Measurements from ENCODE around the gene SLC33A1.
"Not testable (repeated sequence)": the region's sequence is repeated elsewhere in the genome, so short reads cannot be mapped to it uniquely, and the experiment has no call there.

SLC33A1 gene

DNA sequence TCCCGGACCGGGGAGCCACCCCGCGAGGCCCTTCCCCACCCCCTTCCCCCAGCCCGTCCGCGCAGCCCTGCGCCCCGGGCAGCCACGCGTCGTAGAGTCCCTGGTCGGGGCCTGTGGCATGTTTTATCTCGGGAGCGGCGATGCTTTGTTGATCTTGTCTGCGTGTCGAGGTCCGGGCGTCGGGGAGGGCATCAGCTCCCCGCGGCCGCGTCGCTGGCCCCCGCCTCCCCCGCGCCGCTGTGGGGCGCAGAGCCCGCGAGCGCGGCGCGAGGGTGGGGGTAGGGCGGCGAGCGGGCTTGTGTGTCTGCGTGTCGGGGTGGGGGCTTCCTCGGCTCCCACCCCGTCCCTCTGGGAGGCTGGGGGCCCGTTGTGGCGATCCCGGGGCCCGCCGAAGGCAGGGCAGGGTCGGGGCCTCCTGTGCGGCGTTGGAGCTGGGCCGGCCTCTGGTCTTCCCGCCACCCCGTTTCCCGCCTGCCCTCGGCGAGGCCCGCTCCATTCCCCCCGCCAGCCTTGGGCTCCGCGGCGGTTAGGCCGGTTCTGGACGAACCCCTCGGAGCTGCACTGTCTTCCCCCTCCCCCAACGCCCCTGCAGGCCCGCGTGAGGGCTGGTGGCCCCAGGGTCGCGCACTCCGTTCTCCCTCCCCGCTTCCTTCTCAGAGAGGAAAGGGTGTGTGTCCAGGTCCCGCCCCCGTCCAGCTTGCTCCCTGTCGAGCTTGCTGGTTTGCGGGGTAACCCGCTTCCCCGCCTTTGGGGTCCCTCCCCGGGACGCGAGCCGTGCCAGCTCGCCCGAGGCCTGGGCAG is 16.9 kb upstream of the SLC33A1 start:
- DNase-seq (ENCODE audit: low read depth), result no peak
- H3K4me3 ChIP-seq (ENCODE audit: low read length), result peak overlapping the region; percentile 81
- TF ChIP-seq, protein P1, sequence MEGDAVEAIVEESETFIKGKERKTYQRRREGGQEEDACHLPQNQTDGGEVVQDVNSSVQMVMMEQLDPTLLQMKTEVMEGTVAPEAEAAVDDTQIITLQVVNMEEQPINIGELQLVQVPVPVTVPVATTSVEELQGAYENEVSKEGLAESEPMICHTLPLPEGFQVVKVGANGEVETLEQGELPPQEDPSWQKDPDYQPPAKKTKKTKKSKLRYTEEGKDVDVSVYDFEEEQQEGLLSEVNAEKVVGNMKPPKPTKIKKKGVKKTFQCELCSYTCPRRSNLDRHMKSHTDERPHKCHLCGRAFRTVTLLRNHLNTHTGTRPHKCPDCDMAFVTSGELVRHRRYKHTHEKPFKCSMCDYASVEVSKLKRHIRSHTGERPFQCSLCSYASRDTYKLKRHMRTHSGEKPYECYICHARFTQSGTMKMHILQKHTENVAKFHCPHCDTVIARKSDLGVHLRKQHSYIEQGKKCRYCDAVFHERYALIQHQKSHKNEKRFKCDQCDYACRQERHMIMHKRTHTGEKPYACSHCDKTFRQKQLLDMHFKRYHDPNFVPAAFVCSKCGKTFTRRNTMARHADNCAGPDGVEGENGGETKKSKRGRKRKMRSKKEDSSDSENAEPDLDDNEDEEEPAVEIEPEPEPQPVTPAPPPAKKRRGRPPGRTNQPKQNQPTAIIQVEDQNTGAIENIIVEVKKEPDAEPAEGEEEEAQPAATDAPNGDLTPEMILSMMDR (conservative IDR thresholded peaks at IDR 0.05; ENCODE audit: low read depth, low read length), result no peak

GRCh38 chr3:155870133-155870944 is 16.1 kb upstream of the SLC33A1 start, which contains the start of gene GMPS:
TSS of gene GMPS (plus strand) at chr3:155870650. CDS start at chr3:155870871, 221 bp downstream.
- TF ChIP-seq, protein P1 (conservative IDR thresholded peaks at IDR 0.05; ENCODE audit: low read depth, low read length), result peak; percentile 40
- peak; percentile 68 for DNase-seq (ENCODE audit: low read depth)
- peak within 1 kb of the TSS; percentile 81 for H3K4me3 ChIP-seq (ENCODE audit: low read length)

GRCh38 chr3:155869691-155870090 is 15.5 kb upstream of the SLC33A1 start:
- TF ChIP-seq, protein P1 (conservative IDR thresholded peaks at IDR 0.05; ENCODE audit: low read depth, low read length), result no peak
- DNase-seq (ENCODE audit: low read depth), result no peak

GRCh38 chr3:155863072-155863784 is 9.0 kb upstream of the SLC33A1 start:
- H3K4me3 ChIP-seq (ENCODE audit: low read length), result no peak overlapping the region
- no peak for DNase-seq (ENCODE audit: low read depth)
- TF ChIP-seq, protein P1 (conservative IDR thresholded peaks at IDR 0.05; ENCODE audit: low read depth, low read length), result no peak

More at GRCh38 chr3:155869691-155870090, 15.5 kb upstream of the SLC33A1 start:
- peak overlapping the region; percentile 36 for H3K4me3 ChIP-seq (ENCODE audit: low read length)

GRCh38 chr3:155862290-155862982 is 8.2 kb upstream of the SLC33A1 start:
- H3K4me3 ChIP-seq (ENCODE audit: low read length); DNase-seq (ENCODE audit: low read depth): not testable (repeated sequence)

- DNase-seq (ENCODE audit: low read depth), result no peak
- TF ChIP-seq, protein P1 (conservative IDR thresholded peaks at IDR 0.05; ENCODE audit: low read depth, low read length), result no peak
Observed at GRCh38 chr3:155861476-155862183, 7.4 kb upstream of the SLC33A1 start.

GRCh38 chr3:155860424-155860823 is 6.2 kb upstream of the SLC33A1 start:
- not testable (repeated sequence) for DNase-seq (ENCODE audit: low read depth); H3K4me3 ChIP-seq (ENCODE audit: low read length)

More at GRCh38 chr3:155861476-155862183, 7.4 kb upstream of the SLC33A1 start:
- H3K4me3 ChIP-seq (ENCODE audit: low read length), result no peak overlapping the region
